CD14-positive monocyte (primary cell): ENCODE measurements around the gene CAPZA1. TPM values are rescaled to one million over a fixed set of nuclear protein-coding genes. Genes with fewer than 3 reads are reported as not detected.

Experiments used
- DNase-seq, 3 donors: peaks; one replicate each; pipeline ENCODE4 v3.0.0-alpha.2; 2011 to 2022
- H2AFZ ChIP-seq: 2 replicates; pipeline ENCODE4 v1.6.0; 2012; ENCODE audit warnings: mild to moderate bottlenecking, low read depth, low read length, inconsistent platforms; ENCODE audit not compliant: insufficient read depth, poor library complexity, severe bottlenecking
- H3K27ac ChIP-seq, 2 donors: 1 replicate in 1 of 2; 2 replicates in 1 of 2; pipeline ENCODE4 v1.5.1; 2012 to 2013; ENCODE audit warnings: low read length in 2 of 2, control low read depth in 1 of 2, inconsistent platforms in 1 of 2, low read depth in 1 of 2, mild to moderate bottlenecking in 1 of 2
- H3K27me3 ChIP-seq, 2 donors: one replicate each; pipeline versions ENCODE4 v1.6.0 to v1.6.1; 2011 to 2013; ENCODE audit warnings: low read length in 2 of 2; ENCODE audit not compliant: control insufficient read depth in 2 of 2, insufficient read depth in 2 of 2
- H3K36me3 ChIP-seq, 2 donors: replicated peaks in 1 of 2; 1 replicate in 1 of 2; 2 replicates in 1 of 2; pipeline versions ENCODE4 v1.5.1 to v1.6.1; 2012 to 2013; ENCODE audit warnings: low read length in 2 of 2, control low read depth in 1 of 2, inconsistent platforms in 1 of 2, mild to moderate bottlenecking in 1 of 2; ENCODE audit not compliant: insufficient read depth in 2 of 2, control insufficient read depth in 1 of 2
- H3K4me1 ChIP-seq, 2 donors: 1 replicate in 1 of 2; 2 replicates in 1 of 2; pipeline versions ENCODE4 v1.5.1 to v1.6.1; 2012 to 2013; ENCODE audit warnings: low read length in 2 of 2, control low read depth in 1 of 2, inconsistent platforms in 1 of 2, mild to moderate bottlenecking in 1 of 2, moderate library complexity in 1 of 2; ENCODE audit not compliant: insufficient read depth in 2 of 2, control insufficient read depth in 1 of 2
- H3K4me2 ChIP-seq: replicated peaks from 2 replicates; pipeline ENCODE3; 2012; ENCODE audit warnings: low read length, moderate library complexity, mild to moderate bottlenecking; ENCODE audit not compliant: poor library complexity, severe bottlenecking; ENCODE audit errors: extremely low read depth
- H3K4me3 ChIP-seq, 3 experiments: fragments of 200-600 bp in 1 of 3; sonication (generic) in 1 of 3; replicated peaks in 1 of 3; 1 replicate in 2 of 3; 2 replicates in 1 of 3; pipeline ENCODE4 v1.5.1; 2011 to 2013; ENCODE audit warnings: low read length in 3 of 3, mild to moderate bottlenecking in 3 of 3, control low read depth in 2 of 3, low read depth in 2 of 3, inconsistent platforms in 1 of 3, moderate library complexity in 1 of 3
- H3K79me2 ChIP-seq: 2 replicates; pipeline ENCODE4 v1.6.0; 2012; ENCODE audit warnings: mild to moderate bottlenecking, control low read depth, inconsistent platforms, low read length, moderate library complexity; ENCODE audit not compliant: insufficient read depth
- H3K9ac ChIP-seq: 2 replicates; pipeline ENCODE4 v1.6.0; 2017; ENCODE audit warnings: low read length, mild to moderate bottlenecking; ENCODE audit not compliant: insufficient read depth, poor library complexity, severe bottlenecking
- H3K9me3 ChIP-seq, 2 donors: replicated peaks in 1 of 2; 1 replicate in 1 of 2; 2 replicates in 1 of 2; pipeline versions ENCODE4 v1.5.1 to v1.6.1; 2012 to 2013; ENCODE audit warnings: low read length in 2 of 2, control low read depth in 1 of 2; ENCODE audit not compliant: control insufficient read depth in 1 of 2, insufficient read depth in 1 of 2
- H4K20me1 ChIP-seq: 2 replicates; pipeline ENCODE4 v1.6.0; 2012; ENCODE audit warnings: mild to moderate bottlenecking, low read length, control low read depth, moderate library complexity; ENCODE audit not compliant: insufficient read depth
- H3K27ac Mint-ChIP-seq, 7 donors: one replicate each; pipeline ENCODE4 v1.8.0; 2020; ENCODE audit warnings: mild to moderate bottlenecking in 7 of 7, mixed read lengths in 7 of 7, moderate library complexity in 6 of 7, inconsistent platforms in 2 of 7
- H3K27me3 Mint-ChIP-seq, 3 donors: one replicate each; pipeline ENCODE4 v1.8.0; 2021 to 2022; ENCODE audit warnings: low read depth in 3 of 3, mild to moderate bottlenecking in 3 of 3, mixed read lengths in 3 of 3, moderate library complexity in 3 of 3, inconsistent platforms in 1 of 3
- H3K36me3 Mint-ChIP-seq, 2 donors: one replicate each; pipeline ENCODE4 v1.8.0; 2020; ENCODE audit warnings: mixed read lengths in 2 of 2, inconsistent platforms in 1 of 2, mild to moderate bottlenecking in 1 of 2
- H3K4me1 Mint-ChIP-seq: one replicate; pipeline ENCODE4 v1.8.0; 2020; ENCODE audit warnings: mild to moderate bottlenecking, mixed read lengths
- H3K4me3 Mint-ChIP-seq, 2 donors: one replicate each; pipeline ENCODE4 v1.8.0; 2020; ENCODE audit warnings: mild to moderate bottlenecking in 2 of 2, mixed read lengths in 2 of 2, moderate library complexity in 1 of 2
- H3K9me3 Mint-ChIP-seq, 7 donors: one replicate each; pipeline ENCODE4 v1.8.0; 2020 to 2022; ENCODE audit warnings: mixed read lengths in 7 of 7, mild to moderate bottlenecking in 6 of 7, moderate library complexity in 6 of 7, inconsistent platforms in 2 of 7
- CTCF ChIP-seq: fragments of 200-600 bp; IDR thresholded peaks from one replicate; pipeline ENCODE4 v1.8.0; 2022; ENCODE audit warnings: antibody characterized with exemption, mild to moderate bottlenecking
- WGBS: methylation state at CpG from one replicate; pipeline ENCODE4 v1.1.5; 2013; ENCODE audit warnings: missing lambda C conversion rate; ENCODE audit not compliant: insufficient coverage; 5-methylcytosine and 5-hydroxymethylcytosine counted together
- intact Hi-C, 2 donors: fragments of 100-400 bp; cut with micrococcal nuclease; formaldehyde crosslinking; loops; one replicate each; pipeline versions ENCODE4 v1.15.0 to v1.15.1; 2023
- polyA plus RNA-seq, 3 donors: library from polyadenylated mRNA; depleted of rRNA in 1 of 3; unstranded in 2 of 3; stranded (reverse) in 1 of 3; fragments of 300-500 nt in 2 of 3; fragments of >200 nt in 1 of 3; fragmentation: Illumina TruSeq in 2 of 3; gene quantifications; 1 replicate in 2 of 3; 2 replicates in 1 of 3; pipeline ENCODE4 v1.2.3, GENCODE V29; 2012 to 2021

CAPZA1 gene
- polyA plus RNA-seq, 3 donors, result 93.4 to 357 (median 339) TPM

- no peak overlapping the region for H3K4me3 Mint-ChIP-seq
- Histone ChIP-seq H3K9me3 (peaks cover 0 to 3% of the 10 kb centered on the region in 2 donors), H4K20me1 (no peaks in the 10 kb centered on the region), H3K4me3 (no peak overlapping the region), H3K79me2 (no peaks in the 10 kb centered on the region), H3K4me2 (no peak overlapping the region), H2AFZ (no peak overlapping the region), H3K9ac (no peak overlapping the region), H3K27ac (no peak overlapping the region), H3K4me1 (no peaks in the 10 kb centered on the region), H3K27me3 (no peaks in the 10 kb centered on the region), H3K36me3 (peaks cover 10 to 33% of the 10 kb centered on the region in 2 donors)
- no peak overlapping the region for H3K27ac Mint-ChIP-seq
- WGBS, result 100% methylated on average over 1 of the region's 1 CpG
- DNase-seq, result no peak
- TF ChIP-seq CTCF, result no peak
- H3K27me3 Mint-ChIP-seq, result no peaks in the 10 kb centered on the region
- intact Hi-C loops, result no loop called here
- peaks cover 0 to 5% (median 0%) of the 10 kb centered on the region in 7 donors for H3K9me3 Mint-ChIP-seq
- no peaks in the 10 kb centered on the region for H3K4me1 Mint-ChIP-seq
- H3K36me3 Mint-ChIP-seq, result peaks cover 22 to 42% of the 10 kb centered on the region in 2 donors
Observed at GRCh38 chr1:112589766-112590165, 29.9 kb upstream of the CAPZA1 start.

- Histone ChIP-seq H3K79me2 (no peaks in the 10 kb centered on the region), H3K4me1 (peaks cover 0 to 3% of the 10 kb centered on the region in 2 donors), H3K9ac (no peak overlapping the region), H3K4me2 (no peak overlapping the region), H3K9me3 (peaks cover 0 to 3% of the 10 kb centered on the region in 2 donors), H3K4me3 (no peak overlapping the region), H3K27me3 (no peaks in the 10 kb centered on the region), H3K36me3 (peaks cover 22 to 56% of the 10 kb centered on the region in 2 donors), H4K20me1 (no peaks in the 10 kb centered on the region), H3K27ac (no peak overlapping the region), H2AFZ (no peak overlapping the region)
- Mint-ChIP-seq H3K27me3 (peaks cover 0 to 3% (median 0%) of the 10 kb centered on the region in 3 donors), H3K27ac (no peak overlapping the region), H3K9me3 (peaks cover 0 to 5% (median 0%) of the 10 kb centered on the region in 7 donors), H3K4me3 (no peak overlapping the region), H3K36me3 (peaks cover 21 to 47% of the 10 kb centered on the region in 2 donors), H3K4me1 (peaks cover 4% of the 10 kb centered on the region)
- intact Hi-C loops, result no loop called here
- DNase-seq, result no peak
- no CpG with 5 or more reads among the region's 3 CpGs for WGBS
- no peak for TF ChIP-seq CTCF
Observed at GRCh38 chr1:112594208-112594876, 25.3 kb upstream of the CAPZA1 start.
